C4-2B (cell line): ENCODE measurements around the gene ADAMTS14.

Source experiments
- CTCF ChIP-seq: fragments of 450-650 bp; conservative IDR thresholded peaks from 2 replicates; pipeline ENCODE4 v1.5.1; 2017; ENCODE audit warnings: mild to moderate bottlenecking
- ZFX ChIP-seq: fragments of 450-650 bp; IDR thresholded peaks from 2 replicates; pipeline ENCODE4 v1.6.1; 2017

- TF ChIP-seq CTCF = no peak
- TF ChIP-seq ZFX = no peak
Observed at GRCh38 chr10:70732569-70732968, 60.3 kb downstream of the ADAMTS14 start.
